WTC11 (cell line): ENCODE results near the gene MAST1.

Experiments
- ATF3 ChIP-seq: sonication (generic); formaldehyde crosslinking; conservative IDR thresholded peaks from 2 replicates; pipeline ENCODE4 v1.8.1; 2022; ENCODE audit warnings: mild to moderate bottlenecking, missing genetic modification reagents
- CBFB ChIP-seq: sonication (generic); formaldehyde crosslinking; IDR thresholded peaks from 2 replicates; pipeline ENCODE4 v1.8.1; 2022; ENCODE audit warnings: mild to moderate bottlenecking, low read depth, missing genetic modification reagents
- CTCF ChIP-seq: fragments of 200-600 bp; IDR thresholded peaks from 2 replicates; pipeline ENCODE4 v1.8.0; 2022; ENCODE audit warnings: antibody characterized with exemption
- JUN ChIP-seq: sonication (generic); formaldehyde crosslinking; IDR thresholded peaks from 2 replicates; pipeline ENCODE4 v1.8.0; 2023; ENCODE audit warnings: mild to moderate bottlenecking, missing genetic modification reagents
- MXD4 ChIP-seq: fragments of 250-450 bp; sonication (Bioruptor Pico); IDR thresholded peaks from 2 replicates; pipeline ENCODE4 v1.8.0; 2021; ENCODE audit warnings: mild to moderate bottlenecking, moderate library complexity, borderline replicate concordance
- NR2C2 ChIP-seq: sonication (generic); formaldehyde crosslinking; IDR thresholded peaks from 2 replicates; pipeline ENCODE4 v1.8.0; 2022; ENCODE audit warnings: mild to moderate bottlenecking, missing genetic modification reagents
- SP1 ChIP-seq: sonication (generic); formaldehyde crosslinking; conservative IDR thresholded peaks from 2 replicates; pipeline ENCODE4 v1.8.1; 2022; ENCODE audit warnings: missing genetic modification reagents
- STAT6 ChIP-seq: sonication (generic); formaldehyde crosslinking; conservative IDR thresholded peaks from 2 replicates; pipeline ENCODE4 v1.8.1; 2023; ENCODE audit warnings: mild to moderate bottlenecking, low read depth, missing genetic modification reagents, moderate library complexity
- TEAD4 ChIP-seq: sonication (generic); formaldehyde crosslinking; IDR thresholded peaks from 2 replicates; pipeline ENCODE4 v1.8.0; 2022; ENCODE audit warnings: mild to moderate bottlenecking, missing genetic modification reagents
- USF1 ChIP-seq: sonication (generic); formaldehyde crosslinking; IDR thresholded peaks from 2 replicates; pipeline ENCODE4 v1.8.0; 2022; ENCODE audit warnings: mild to moderate bottlenecking, missing genetic modification reagents
- ZNF232 ChIP-seq: sonication (generic); formaldehyde crosslinking; IDR thresholded peaks from 2 replicates; pipeline ENCODE4 v1.8.0; 2022; ENCODE audit warnings: mild to moderate bottlenecking, missing genetic modification reagents

- TF ChIP-seq CBFB (CRISPR knock-in tag): no peak
- TF ChIP-seq SP1 (CRISPR knock-in tag): no peak
- no peak for TF ChIP-seq ZNF232 (CRISPR knock-in tag)
- no peak for TF ChIP-seq STAT6 (CRISPR knock-in tag)
- TF ChIP-seq ATF3 (CRISPR knock-in tag): no peak
- no peak for TF ChIP-seq JUN
- no peak for TF ChIP-seq CTCF
- no peak for TF ChIP-seq TEAD4
- TF ChIP-seq MXD4 (CRISPR knock-in tag): no peak
- TF ChIP-seq NR2C2 (CRISPR knock-in tag): no peak
- no peak for TF ChIP-seq USF1
Measured at GRCh38 chr19:12821761-12822160, 16.6 kb upstream of the MAST1 start.
